Fibroblast of the aortic adventitia (primary cell): ENCODE measurements around the gene MYL7. TPM values are rescaled to one million over a fixed set of nuclear protein-coding genes. Genes with fewer than 3 reads are reported as not detected.

ENCODE experiments used
- DNase-seq: peaks from one replicate; pipeline ENCODE4 v3.0.0-alpha.2; 2010; ENCODE audit warnings: low read depth
- H3K4me3 ChIP-seq: 2 replicates; pipeline ENCODE4 v1.5.1; 2011; ENCODE audit warnings: low read depth, mild to moderate bottlenecking, control low read depth, low read length, moderate library complexity
- CTCF ChIP-seq: IDR thresholded peaks from 2 replicates; pipeline ENCODE4 v1.5.1; 2011; ENCODE audit warnings: mild to moderate bottlenecking, low read length, control low read depth, inconsistent platforms; ENCODE audit not compliant: insufficient read depth
- total RNA-seq: library from RNA; depleted of rRNA; stranded (reverse); fragments of >200 nt; gene quantifications from 2 replicates; pipeline ENCODE4 v1.2.3, GENCODE V29; 2012; ENCODE audit warnings: low replicate concordance

MYL7 gene, protein sequence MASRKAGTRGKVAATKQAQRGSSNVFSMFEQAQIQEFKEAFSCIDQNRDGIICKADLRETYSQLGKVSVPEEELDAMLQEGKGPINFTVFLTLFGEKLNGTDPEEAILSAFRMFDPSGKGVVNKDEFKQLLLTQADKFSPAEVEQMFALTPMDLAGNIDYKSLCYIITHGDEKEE
- not detected in 2 replicates for total RNA-seq

GRCh38 chr7:44141221-44141850 lies at the start of gene MYL7:
TSS of gene MYL7 (minus strand) at chr7:44141332. CDS start at chr7:44141305, 27 bp downstream.
- H3K4me3 ChIP-seq, result no peak within 1 kb of the TSS
- no peak for DNase-seq
- no peak for TF ChIP-seq CTCF

GRCh38 chr7:44189993-44190872 lies 49.1 kb upstream of the MYL7 start:
- no peak for DNase-seq
- H3K4me3 ChIP-seq, result no peak overlapping the region
- no peak for TF ChIP-seq CTCF

- H3K4me3 ChIP-seq, result no peak within 1 kb of the TSS
- no peak for TF ChIP-seq CTCF
- no peak for DNase-seq
These were observed 48.3 kb upstream of the MYL7 start, which contains the start of gene GCK for GRCh38 chr7:44189286-44189992. TSS of gene GCK (minus strand) at chr7:44189439. CDS start at chr7:44188953, 486 bp downstream.

GRCh38 chr7:44188480-44189225 lies 47.5 kb upstream of the MYL7 start:
- H3K4me3 ChIP-seq, result no peak overlapping the region
- DNase-seq, result no peak
- no peak for TF ChIP-seq CTCF

GRCh38 chr7:44187636-44188416 lies 46.7 kb upstream of the MYL7 start:
- no peak for TF ChIP-seq CTCF
- no peak overlapping the region for H3K4me3 ChIP-seq
- no peak for DNase-seq
